GM12878 (cell line): ENCODE measurements around the gene JADE2. TPM values are rescaled to one million over a fixed set of nuclear protein-coding genes. Genes with fewer than 3 reads are reported as not detected.

Source experiments
- ATAC-seq: fragments of 200-7000 bp; cut with Tn5 transposase; 3 replicates; pipeline ENCODE4 v1.9.1; 2020; ENCODE audit warnings: mild to moderate bottlenecking, moderate library complexity
- BruUV-seq: library from RNA; stranded (reverse); fragments of 400-500 nt; replicated peaks from 2 replicates; lab custom pipeline; 2021; lab: Mats Ljungman, UMichigan
- CTCF ChIA-PET: fragments of 300-600 bp; sonication (Branson Sonifier 250); formaldehyde crosslinking; extraction: SDS; loops from one replicate; lab custom pipeline; 2021; ENCODE audit warnings: inconsistent platforms; lab: Yijun Ruan, JAX
- POLR2A ChIA-PET: fragments of 350-600 bp; formaldehyde crosslinking; extraction: SDS; loops from one replicate; lab custom pipeline; 2021; ENCODE audit warnings: inconsistent platforms; lab: Charles Lee
- RAD21 ChIA-PET: fragments of 300-600 bp; sonication (Branson Sonifier 250); formaldehyde crosslinking; loops from one replicate; lab custom pipeline; 2023; ENCODE audit warnings: antibody characterized with exemption; ENCODE audit not compliant: unreplicated experiment; lab: Charles Lee
- SMC1A ChIA-PET: fragments of 300-600 bp; sonication (Branson Sonifier 250); formaldehyde crosslinking; loops from one replicate; lab custom pipeline; 2023; ENCODE audit not compliant: unreplicated experiment, uncharacterized antibody; lab: Charles Lee
- DNase-seq: peaks from one replicate; pipeline ENCODE4 v3.0.0-alpha.2; 2011; ENCODE audit warnings: low read depth, low spot score
- FAIRE-seq: peaks from 3 replicates; lab custom pipeline; 2011; peaks lifted over from hg19 to GRCh38; lab: Jason Lieb, UNC
- H2AFZ ChIP-seq: 2 replicates; pipeline ENCODE4 v1.6.0; 2011; ENCODE audit warnings: low read depth, low read length, control low read depth; ENCODE audit not compliant: control insufficient read depth
- H3K27ac ChIP-seq: 2 replicates; pipeline ENCODE4 v1.5.1; 2011; ENCODE audit warnings: control low read depth; ENCODE audit not compliant: control insufficient read depth, insufficient read depth
- H3K27me3 ChIP-seq, 2 experiments: replicated peaks in 1 of 2; 2 replicates each; pipeline versions ENCODE4 v1.6.0 to v1.6.1; 2011; ENCODE audit warnings: low read length in 1 of 2; ENCODE audit not compliant: control insufficient read depth in 2 of 2, insufficient read depth in 2 of 2
- H3K36me3 ChIP-seq, 2 experiments: 2 replicates each; pipeline ENCODE4 v1.5.1; 2011; ENCODE audit warnings: low read length in 1 of 2; ENCODE audit not compliant: control insufficient read depth in 2 of 2, insufficient read depth in 2 of 2
- H3K4me1 ChIP-seq: 2 replicates; pipeline ENCODE4 v1.6.1; 2011; ENCODE audit warnings: mild to moderate bottlenecking, low read length, moderate library complexity, mixed read lengths; ENCODE audit not compliant: control insufficient read depth, insufficient read depth
- H3K4me2 ChIP-seq: 2 replicates; pipeline ENCODE4 v1.6.0; 2011; ENCODE audit warnings: control low read depth; ENCODE audit not compliant: control insufficient read depth, insufficient read depth
- H3K4me3 ChIP-seq: fragments of 200-600 bp; sonication (generic); 2 replicates; pipeline ENCODE4 v1.5.1; 2016
- H3K79me2 ChIP-seq: 2 replicates; pipeline ENCODE4 v1.6.0; 2011; ENCODE audit warnings: low read length; ENCODE audit not compliant: control insufficient read depth, insufficient read depth
- H3K9ac ChIP-seq: 2 replicates; pipeline ENCODE4 v1.8.0; 2011; ENCODE audit warnings: low read length, control low read depth, mixed read lengths; ENCODE audit not compliant: control insufficient read depth, insufficient read depth
- H3K9me3 ChIP-seq: replicated peaks from 3 replicates; pipeline ENCODE4 v1.5.1; 2011; ENCODE audit warnings: mild to moderate bottlenecking, low read length; ENCODE audit not compliant: control insufficient read depth, insufficient read depth
- H4K20me1 ChIP-seq: 2 replicates; pipeline ENCODE4 v1.6.0; 2011; ENCODE audit not compliant: control insufficient read depth, insufficient read depth
- BMI1 ChIP-seq: fragments of 450-650 bp; IDR thresholded peaks from 2 replicates; pipeline ENCODE4 v1.6.1; 2016; ENCODE audit warnings: mild to moderate bottlenecking, moderate library complexity, borderline replicate concordance
- HSF1 ChIP-seq: fragments of 150-350 bp; IDR thresholded peaks from 2 replicates; pipeline ENCODE4 v1.6.1; 2014; ENCODE audit warnings: mild to moderate bottlenecking, low read depth, low read length
- JUND ChIP-seq: IDR thresholded peaks from 2 replicates; pipeline ENCODE4 v1.6.1; 2012; ENCODE audit warnings: low read depth, mild to moderate bottlenecking, low read length, improper control_type of control experiment, moderate library complexity
- KAT2A ChIP-seq: conservative IDR thresholded peaks from 2 replicates; pipeline ENCODE4 v1.6.1; 2011; ENCODE audit warnings: low read depth, low read length; ENCODE audit not compliant: control insufficient read depth
- MYB ChIP-seq: fragments of 150-350 bp; IDR thresholded peaks from 2 replicates; pipeline ENCODE4 v1.6.1; 2014; ENCODE audit warnings: mild to moderate bottlenecking, low read depth, low read length, borderline replicate concordance
- NFYB ChIP-seq: IDR thresholded peaks from 2 replicates; pipeline ENCODE4 v1.6.1; 2011; ENCODE audit warnings: low read depth, mild to moderate bottlenecking, low read length, improper control_type of control experiment, moderate library complexity; ENCODE audit not compliant: insufficient read depth
- SKIL ChIP-seq: fragments of 450-650 bp; IDR thresholded peaks from 2 replicates; pipeline ENCODE4 v1.6.1; 2017; ENCODE audit warnings: mild to moderate bottlenecking, low read depth, inconsistent platforms; ENCODE audit not compliant: poor library complexity, severe bottlenecking
- SRF ChIP-seq, 2 experiments: IDR thresholded peaks; 2 replicates each; pipeline ENCODE4 v1.6.1; 2011; ENCODE audit warnings: low read depth in 2 of 2, low read length in 2 of 2, mild to moderate bottlenecking in 1 of 2, moderate library complexity in 1 of 2
- ZBTB11 ChIP-seq: fragments of 450-650 bp; formaldehyde crosslinking; IDR thresholded peaks from 2 replicates; pipeline ENCODE4 v1.5.0; 2022; ENCODE audit warnings: mild to moderate bottlenecking, missing genetic modification characterization
- ZNF217 ChIP-seq: fragments of 450-650 bp; IDR thresholded peaks from 2 replicates; pipeline ENCODE4 v1.6.1; 2017; ENCODE audit warnings: antibody characterized with exemption, mild to moderate bottlenecking
- ZNF274 ChIP-seq: IDR thresholded peaks from one replicate; pipeline ENCODE4 v1.8.0; 2011; ENCODE audit not compliant: insufficient read length, insufficient read depth
- ZNF622 ChIP-seq: fragments of 450-650 bp; IDR thresholded peaks from 2 replicates; pipeline ENCODE4 v1.6.1; 2017; ENCODE audit warnings: mild to moderate bottlenecking, inconsistent platforms
- WGBS: methylation state at CpG from one replicate; pipeline ENCODE4 v1.1.6; 2016; ENCODE audit warnings: low lambda C conversion rate; ENCODE audit not compliant: insufficient replicate concordance, insufficient coverage; ENCODE audit errors: missing lambda C conversion rate; 5-methylcytosine and 5-hydroxymethylcytosine counted together
- in situ Hi-C: fragments of 300-500 bp; cut with MboI; formaldehyde crosslinking; loops from 9 replicates; pipeline ENCODE4 v1.14.3; 2018; ENCODE audit warnings: mixed read lengths
- intact Hi-C: fragments of 100-400 bp; cut with micrococcal nuclease; formaldehyde crosslinking; loops from one replicate; pipeline ENCODE4 v1.14.2; 2022; ENCODE audit not compliant: unreplicated experiment
- polyA plus RNA-seq, 11 experiments: library from polyadenylated mRNA; depleted of rRNA in 4 of 11; unstranded in 6 of 11; stranded (reverse) in 5 of 11; fragments of >200 nt; fragmentation: Nextera tagmentation in 4 of 11; fragmentation: Illumina TruSeq in 1 of 11; extraction: Ambion mirVana in 4 of 11; extraction: Trizol in 1 of 11; gene quantifications; 1 replicate in 1 of 11; 2 replicates in 10 of 11; pipeline versions ENCODE4 v1.2.1 to v1.2.3, GENCODE V29; 2011 to 2016; ENCODE audit warnings: inconsistent platforms in 2 of 11, missing spikeins in 2 of 11, low read depth in 1 of 11
- total RNA-seq, 4 experiments: library from RNA; depleted of rRNA in 3 of 4; stranded (reverse); fragments of >200 nt in 3 of 4; fragmentation: Illumina TruSeq in 1 of 4; extraction: Trizol in 1 of 4; gene quantifications; 2 replicates each; pipeline versions ENCODE4 v1.2.1 to v1.2.3, GENCODE V29; 2013 to 2021
- TF ChIP-seq, protein P1 (sequence below): fragments of 450-650 bp; formaldehyde crosslinking; IDR thresholded peaks from 2 replicates; pipeline ENCODE4 v1.4.0; 2022; ENCODE audit warnings: mild to moderate bottlenecking, moderate library complexity

Gene JADE2
- total and polyA plus RNA-seq, 10 of the 15 experiments (the other 5 are each of a cell fraction or from before 2014, with no cell fraction given), result 1.5 to 67.0 (median 22.4) TPM

- no TSS peak for BruUV-seq
- ChIA-PET CTCF (no interaction called here), POLR2A (no interaction called here), SMC1A (no interaction called here), RAD21 (no interaction called here)
- no peaks in the 10 kb centered on the region for H3K9me3 ChIP-seq
- in situ Hi-C loops, result no loop called here
- peaks cover 3% of the 10 kb centered on the region for H3K79me2 ChIP-seq
- intact Hi-C loops, result no loop called here
- WGBS, result 76% methylated on average over 5 of the region's 5 CpGs
- ATAC-seq (no peak), DNase-seq (no peak), FAIRE-seq (no peak)
- no peak overlapping the region for H3K9ac ChIP-seq
- H2AFZ ChIP-seq, result no peak overlapping the region
- no peak overlapping the region for H3K27ac ChIP-seq
- no peaks in the 10 kb centered on the region; the same call in 1 of the 2 replicates for H4K20me1 ChIP-seq
- no peak overlapping the region for H3K4me2 ChIP-seq
- H3K36me3 ChIP-seq, result peaks cover 50 to 75% of the 10 kb centered on the region in 2 experiments
- H3K4me3 ChIP-seq, result no peak overlapping the region
- no peaks in the 10 kb centered on the region for H3K27me3 ChIP-seq
- H3K4me1 ChIP-seq, result peaks cover 3% of the 10 kb centered on the region; the same call in 1 of the 2 replicates
- TF ChIP-seq SRF (IDR thresholded peaks at IDR 0.05; ENCODE audit: low read depth in 2 of 2, low read length in 2 of 2), result no peak
- TF ChIP-seq BMI1, result no peak
- TF ChIP-seq ZBTB11 (CRISPR knock-in tag), result no peak
- no peak for TF ChIP-seq MYB
- TF ChIP-seq SKIL, result no peak
- TF ChIP-seq ZNF217, result no peak
- TF ChIP-seq JUND, result no peak
- TF ChIP-seq KAT2A, result no peak
- TF ChIP-seq NFYB, result no peak
- TF ChIP-seq ZNF622, result no peak
- TF ChIP-seq, protein P1, sequence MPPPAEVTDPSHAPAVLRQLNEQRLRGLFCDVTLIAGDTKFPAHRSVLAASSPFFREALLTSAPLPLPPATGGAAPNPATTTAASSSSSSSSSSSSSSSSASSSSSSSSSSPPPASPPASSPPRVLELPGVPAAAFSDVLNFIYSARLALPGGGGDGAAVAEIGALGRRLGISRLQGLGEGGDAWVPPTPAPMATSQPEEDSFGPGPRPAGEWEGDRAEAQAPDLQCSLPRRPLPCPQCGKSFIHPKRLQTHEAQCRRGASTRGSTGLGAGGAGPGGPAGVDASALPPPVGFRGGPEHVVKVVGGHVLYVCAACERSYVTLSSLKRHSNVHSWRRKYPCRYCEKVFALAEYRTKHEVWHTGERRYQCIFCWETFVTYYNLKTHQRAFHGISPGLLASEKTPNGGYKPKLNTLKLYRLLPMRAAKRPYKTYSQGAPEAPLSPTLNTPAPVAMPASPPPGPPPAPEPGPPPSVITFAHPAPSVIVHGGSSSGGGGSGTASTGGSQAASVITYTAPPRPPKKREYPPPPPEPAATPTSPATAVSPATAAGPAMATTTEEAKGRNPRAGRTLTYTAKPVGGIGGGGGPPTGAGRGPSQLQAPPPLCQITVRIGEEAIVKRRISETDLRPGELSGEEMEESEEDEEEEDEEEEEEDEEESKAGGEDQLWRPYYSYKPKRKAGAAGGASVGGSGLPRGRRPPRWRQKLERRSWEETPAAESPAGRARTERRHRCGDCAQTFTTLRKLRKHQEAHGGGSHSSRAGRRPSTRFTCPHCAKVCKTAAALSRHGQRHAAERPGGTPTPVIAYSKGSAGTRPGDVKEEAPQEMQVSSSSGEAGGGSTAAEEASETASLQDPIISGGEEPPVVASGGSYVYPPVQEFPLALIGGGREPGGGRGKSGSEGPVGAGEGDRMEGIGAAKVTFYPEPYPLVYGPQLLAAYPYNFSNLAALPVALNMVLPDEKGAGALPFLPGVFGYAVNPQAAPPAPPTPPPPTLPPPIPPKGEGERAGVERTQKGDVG (CRISPR knock-in tag), result no peak
- TF ChIP-seq ZNF274, result no peak
- no peak for TF ChIP-seq HSF1
Measured at GRCh38 chr5:134563962-134564361, 38.5 kb downstream of the JADE2 start.
